AG04450 (cell line): ENCODE data around the gene RBM12. TPM values are rescaled to one million over a fixed set of nuclear protein-coding genes. Genes with fewer than 3 reads are reported as not detected.
A peak's percentile ranks its signal among the peaks of the same experiment; 100 is the strongest.

ENCODE experiments used
- CTCF ChIA-PET: fragments of 300-600, 350-600 bp; formaldehyde crosslinking; extraction: SDS; loops from one replicate; lab custom pipeline; 2022; ENCODE audit warnings: antibody characterized with exemption, inconsistent platforms; lab: Charles Lee
- POLR2A ChIA-PET: fragments of 350-600 bp; formaldehyde crosslinking; extraction: SDS; loops from one replicate; lab custom pipeline; 2021; ENCODE audit warnings: antibody characterized with exemption, inconsistent platforms; lab: Yijun Ruan, JAX
- DNase-seq: peaks from one replicate; pipeline ENCODE4 v3.0.0-alpha.2; 2011; ENCODE audit warnings: low read depth, low spot score
- H3K27ac ChIP-seq: one replicate; pipeline ENCODE4 v1.5.1; 2012; ENCODE audit warnings: low read depth, low read length, control low read depth
- H3K27me3 ChIP-seq: one replicate; pipeline ENCODE4 v1.6.0; 2012; ENCODE audit warnings: low read length; ENCODE audit not compliant: control insufficient read depth, insufficient read depth
- H3K4me3 ChIP-seq: 2 replicates; pipeline ENCODE4 v1.5.1; 2011; ENCODE audit warnings: mild to moderate bottlenecking, low read depth, low read length, control low read depth
- H3K9me3 ChIP-seq: 2 replicates; pipeline ENCODE4 v1.5.1; 2012; ENCODE audit warnings: low read length; ENCODE audit not compliant: control insufficient read depth, insufficient read depth
- CTCF ChIP-seq: IDR thresholded peaks from 2 replicates; pipeline ENCODE4 v1.5.1; 2011; ENCODE audit warnings: low read depth, low read length, control low read depth, inconsistent platforms
- polyA plus RNA-seq: library from polyadenylated mRNA; depleted of rRNA; stranded (reverse); fragments of >200 nt; gene quantifications from 2 replicates; pipeline ENCODE4 v1.2.3, GENCODE V29; 2011

RBM12 gene
- polyA plus RNA-seq, 1 experiment, result 91.1 TPM

DNA sequence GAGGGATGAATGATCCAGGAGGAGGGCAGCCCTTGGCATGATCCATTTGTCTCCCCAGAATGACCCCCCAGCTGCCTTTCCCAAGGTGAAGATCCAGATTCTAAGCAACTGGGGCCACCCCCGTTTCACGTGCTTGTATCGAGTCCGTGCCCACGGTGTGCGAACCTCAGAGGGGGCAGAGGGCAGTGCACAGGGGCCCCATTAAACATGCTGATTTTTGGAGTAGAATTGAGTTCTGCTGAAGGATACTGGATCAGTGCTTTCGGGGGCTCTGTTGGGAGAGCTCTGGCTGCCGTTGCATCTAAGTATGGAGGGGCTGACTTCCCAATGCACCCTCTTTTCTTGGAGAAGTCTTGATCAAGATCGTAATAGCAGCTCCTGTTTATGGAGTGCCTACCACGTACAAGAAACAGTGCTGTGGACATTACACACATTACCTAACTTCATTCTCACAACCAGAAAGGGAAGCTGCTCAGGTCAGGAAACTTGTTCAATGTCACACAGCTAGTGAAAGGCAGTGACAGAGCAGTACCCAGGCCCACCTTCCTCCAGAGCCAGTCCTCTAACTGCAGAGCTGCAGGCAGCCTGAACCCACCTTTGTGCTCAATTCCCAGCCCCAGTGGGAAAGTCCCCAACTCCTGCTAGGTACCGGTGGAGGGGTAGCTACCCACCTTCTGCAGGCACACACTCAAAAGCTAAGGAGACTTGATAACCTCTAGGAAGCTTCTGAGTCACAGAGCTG lies 43.7 kb downstream of the RBM12 start:
- H3K4me3 ChIP-seq, result no peak overlapping the region
- ChIA-PET CTCF (interaction anchor here (0.9 to 2.6 kb wide), 3 partner anchors 10 to 334 kb away, joined by 3 to 12 read pairs (median 3); no protein-coding TSS in a partner anchor), POLR2A (interaction anchor here (0.6 kb wide), 1 partner anchor 94 kb away, joined by 7 read pairs; no protein-coding TSS in a partner anchor)
- H3K27me3 ChIP-seq, result no peaks in the 10 kb centered on the region
- H3K27ac ChIP-seq, result no peak overlapping the region
- DNase-seq, result no peak
- no peaks in the 10 kb centered on the region; the same call in 1 of the 2 replicates for H3K9me3 ChIP-seq
- no peak for TF ChIP-seq CTCF

DNA sequence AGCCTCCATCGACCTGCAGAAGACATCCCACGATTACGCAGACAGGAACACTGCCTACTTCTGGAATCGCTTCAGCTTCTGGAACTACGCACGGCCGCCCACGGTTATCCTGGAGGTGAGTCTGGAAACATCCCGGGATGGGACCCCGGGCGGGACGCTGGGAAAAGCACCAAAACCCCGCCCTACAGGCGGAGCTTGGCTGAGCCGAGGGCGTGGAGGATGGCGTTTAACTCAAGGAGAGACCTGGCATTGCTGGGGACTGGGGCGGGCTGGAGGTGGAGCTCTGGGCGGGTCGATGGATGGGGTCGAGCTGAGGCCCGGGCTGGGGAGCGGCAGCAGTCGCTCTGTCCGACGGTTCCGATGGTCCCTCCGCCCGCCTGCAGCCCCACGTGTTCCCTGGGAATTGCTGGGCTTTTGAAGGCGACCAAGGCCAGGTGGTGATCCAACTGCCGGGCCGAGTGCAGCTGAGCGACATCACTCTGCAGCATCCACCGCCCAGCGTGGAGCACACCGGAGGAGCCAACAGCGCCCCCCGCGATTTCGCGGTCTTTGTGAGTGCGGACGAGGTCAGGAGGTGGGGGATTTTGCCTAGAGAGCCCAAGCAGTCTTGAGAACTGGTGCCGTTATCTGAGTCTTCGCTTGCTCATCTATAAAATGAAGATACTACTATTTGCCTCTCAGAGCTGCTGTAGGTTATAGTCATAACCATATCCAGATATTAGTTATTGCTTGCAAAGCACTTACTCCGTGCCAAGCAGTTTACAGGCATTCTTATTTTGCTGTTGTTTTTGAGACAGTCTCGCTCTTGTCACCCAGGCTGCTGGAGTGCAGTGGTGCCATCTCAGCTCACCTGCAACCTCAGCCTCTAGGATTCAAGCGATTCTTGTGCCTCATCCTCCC lies 45.3 kb downstream of the RBM12 start:
- ChIA-PET CTCF (interaction anchor here (0.8 to 2.6 kb wide), 4 partner anchors 11 to 71 kb away, joined by 3 to 12 read pairs (median 4); no protein-coding TSS in a partner anchor), POLR2A (interaction anchor here (0.6 to 3.6 kb wide), 7 partner anchors 27 to 476 kb away, joined by 3 to 11 read pairs (median 4); partner anchors contain the start of genes CPNE1, ERGIC3, RBM12 and RBM39)
- H3K27me3 ChIP-seq, result no peaks in the 10 kb centered on the region
- H3K9me3 ChIP-seq, result no peaks in the 10 kb centered on the region; the same call in 1 of the 2 replicates
- TF ChIP-seq CTCF, result peak; percentile 45
- peak; percentile 54 for DNase-seq
- H3K27ac ChIP-seq, result no peak overlapping the region
- H3K4me3 ChIP-seq, result peak overlapping the region; percentile 64

DNA sequence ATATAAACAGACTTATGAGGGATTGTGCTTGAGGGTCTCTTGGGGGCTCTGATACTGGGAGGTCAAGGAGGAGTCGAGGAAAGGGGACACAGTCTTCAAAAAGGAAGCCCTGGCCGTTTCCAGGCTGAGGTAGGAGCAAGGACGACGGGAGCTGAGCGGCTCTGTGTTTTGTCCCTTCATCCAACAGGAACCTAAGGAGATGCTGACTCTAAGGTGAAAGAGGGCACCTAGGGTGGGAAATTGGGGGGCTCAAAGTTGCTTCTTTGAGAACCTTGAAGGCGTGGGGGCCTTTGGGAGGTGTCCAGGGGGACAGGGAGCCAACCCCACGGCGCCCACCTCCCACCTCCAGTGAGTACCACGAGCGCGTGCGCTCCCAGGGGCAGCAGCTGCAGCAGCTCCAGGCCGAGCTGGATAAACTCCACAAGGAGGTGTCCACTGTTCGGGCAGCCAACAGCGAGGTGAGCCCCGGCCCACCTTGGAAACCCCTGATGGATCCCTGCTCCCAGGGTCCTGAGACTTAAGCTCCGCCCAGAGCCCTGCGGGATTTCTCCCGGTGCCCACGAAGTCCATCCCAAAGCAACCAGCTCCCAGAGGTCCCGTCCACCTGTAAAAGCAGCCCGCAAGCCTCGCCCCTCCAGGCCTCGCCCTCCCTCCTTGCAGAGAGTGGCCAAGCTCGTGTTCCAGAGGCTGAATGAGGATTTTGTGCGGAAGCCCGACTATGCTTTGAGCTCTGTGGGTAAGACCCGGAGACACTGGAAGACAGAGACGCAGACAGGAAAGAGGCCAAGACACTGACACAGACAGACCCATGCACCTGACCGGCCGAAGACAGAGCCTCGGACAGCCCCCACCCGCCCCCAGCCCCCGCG lies 46.2 kb downstream of the RBM12 start:
- no peaks in the 10 kb centered on the region for H3K27me3 ChIP-seq
- TF ChIP-seq CTCF, result no peak
- no peak overlapping the region for H3K27ac ChIP-seq
- H3K9me3 ChIP-seq, result no peaks in the 10 kb centered on the region; the same call in 1 of the 2 replicates
- POLR2A ChIA-PET, result interaction anchor here (0.7 to 3.6 kb wide), 7 partner anchors 34 to 477 kb away, joined by 3 to 11 read pairs (median 4); partner anchors contain the start of genes CPNE1, ERGIC3, RBM12 and RBM39
- H3K4me3 ChIP-seq, result peak overlapping the region; percentile 64
- CTCF ChIA-PET, result interaction anchor here (1.2 to 2.6 kb wide), 3 partner anchors 12 to 70 kb away, joined by 3 to 12 read pairs (median 3); no protein-coding TSS in a partner anchor
- no peak for DNase-seq

DNA sequence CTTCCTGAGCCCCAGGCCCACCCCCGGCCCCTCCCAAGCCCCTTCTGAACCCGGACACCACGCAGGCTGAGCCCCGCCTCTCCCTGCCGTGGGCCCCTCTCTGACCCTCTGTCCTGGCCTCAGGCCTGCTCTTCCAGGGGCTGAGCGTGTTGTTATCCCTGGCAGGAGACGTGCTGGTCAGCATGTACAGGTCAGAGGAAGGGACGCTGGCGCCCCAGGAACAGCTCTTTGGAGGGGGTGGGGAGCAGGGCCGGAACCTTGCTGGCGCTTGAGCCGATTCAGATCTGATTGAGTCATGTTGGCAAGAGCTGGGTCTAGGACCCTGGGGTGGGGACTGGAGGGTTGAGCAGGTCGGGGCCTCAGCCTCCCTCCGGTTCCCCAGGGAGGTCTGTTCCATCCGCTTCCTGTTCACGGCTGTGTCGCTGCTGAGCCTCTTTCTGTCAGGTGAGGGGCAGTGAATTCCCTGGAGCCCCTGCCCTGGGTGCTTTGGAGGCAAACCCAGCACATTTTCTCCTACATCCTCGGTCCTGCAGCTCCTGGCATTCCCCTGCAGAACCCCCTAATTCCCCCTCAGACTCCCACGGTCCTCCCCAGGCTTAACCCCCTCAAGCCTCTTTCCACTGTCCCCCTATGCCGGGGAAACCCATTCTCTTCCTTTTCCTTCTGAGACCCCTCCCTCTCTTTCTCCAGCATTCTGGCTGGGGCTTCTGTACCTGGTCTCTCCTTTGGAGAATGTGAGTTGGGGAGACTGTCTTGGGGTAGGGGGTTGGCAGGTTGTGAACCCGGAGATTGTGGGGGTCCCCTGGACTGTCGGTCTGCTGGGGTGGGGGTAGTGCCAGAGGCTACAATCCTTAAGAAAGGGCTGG lies 47.1 kb downstream of the RBM12 start:
- ChIA-PET CTCF (interaction anchor here (1.1 kb wide), 1 partner anchor 12 kb away, joined by 3 read pairs; no protein-coding TSS in a partner anchor), POLR2A (interaction anchor here (0.7 to 3.6 kb wide), 7 partner anchors 35 to 125 kb away, joined by 3 to 11 read pairs (median 4); partner anchors contain the start of genes CPNE1, ERGIC3, NFS1 and RBM12)
- no peak for DNase-seq
- H3K27me3 ChIP-seq, result no peaks in the 10 kb centered on the region
- H3K9me3 ChIP-seq, result no peaks in the 10 kb centered on the region; the same call in 1 of the 2 replicates
- peak overlapping the region; percentile 64 for H3K4me3 ChIP-seq
- TF ChIP-seq CTCF, result peak; percentile 33; the same call in 1 of the 2 replicates
- H3K27ac ChIP-seq, result peak overlapping the region; percentile 57
